ENCODE data around the gene KLK1. TPM values are rescaled to one million over a fixed set of nuclear protein-coding genes. Genes with fewer than 3 reads are reported as not detected.
A peak's percentile ranks its signal among the peaks of the same experiment; 100 is the strongest.

Gene KLK1
- polyA plus RNA-seq, 3 donors: 0.66 to 0.72 TPM; not detected in 1

DNA sequence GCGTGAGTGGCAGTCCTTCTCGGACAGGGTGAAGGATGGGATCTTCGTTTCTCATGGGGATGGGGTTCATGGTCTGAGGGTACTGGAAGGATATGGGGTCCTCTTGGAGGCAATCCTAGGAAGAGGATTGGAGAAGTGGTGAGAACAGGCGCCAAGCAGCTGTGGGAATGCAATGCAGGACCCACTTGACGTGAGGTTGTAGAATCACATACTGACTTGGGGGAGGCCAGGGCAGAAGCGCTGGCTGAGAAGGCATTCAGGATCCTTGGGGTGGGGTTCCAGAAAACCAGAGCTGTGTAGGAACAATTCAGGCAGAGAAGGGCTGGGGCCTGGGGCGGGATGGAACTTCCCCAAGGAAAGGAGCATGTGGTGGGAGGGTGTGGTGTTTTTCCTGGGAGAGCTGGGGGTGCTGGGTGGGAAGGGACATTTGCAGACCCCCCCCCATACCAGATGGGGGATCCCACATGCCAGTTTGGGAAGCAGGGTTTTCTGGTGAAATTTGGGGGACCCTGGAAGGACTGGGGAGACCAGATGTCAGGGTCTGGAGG is 852 bp downstream of the KLK1 start:
- H3K27ac Mint-ChIP-seq: peak overlapping the region in 1 of 7 donors; percentile 10
- DNase-seq: no peak

DNA sequence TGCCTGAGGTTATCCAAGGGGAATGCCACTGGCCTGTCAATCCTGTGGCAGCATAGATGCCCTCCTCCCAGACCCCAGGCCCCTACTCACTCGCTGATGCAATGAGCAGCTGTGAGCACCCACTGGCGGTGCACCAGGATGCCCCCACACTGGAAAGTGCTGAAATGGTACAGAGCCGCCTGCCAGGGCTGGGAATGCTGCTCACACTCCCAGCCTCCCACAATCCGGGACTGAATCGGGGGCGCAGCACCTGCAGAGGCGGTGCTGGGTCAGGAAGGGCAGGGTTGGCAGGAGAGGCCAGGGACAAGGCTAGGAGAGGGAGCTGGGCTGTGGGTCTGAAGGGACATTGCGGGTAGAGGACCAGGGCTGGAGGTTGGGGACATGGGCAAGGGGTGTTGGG is 2.0 kb downstream of the KLK1 start:
- no peak overlapping the region for H3K9ac ChIP-seq (ENCODE audit: insufficient read depth, low read length, poor library complexity, severe bottlenecking)
- H3K27me3 ChIP-seq (ENCODE audit: control insufficient read depth in 2 of 2, insufficient read depth in 2 of 2, low read length in 2 of 2): peaks cover 0 to 45% of the 10 kb centered on the region in 2 donors
- no peaks in the 10 kb centered on the region for H3K36me3 ChIP-seq (replicated peaks in 1 of 2; ENCODE audit: control insufficient read depth in 1 of 2, insufficient read depth in 2 of 2, low read length in 2 of 2)
- H2AFZ ChIP-seq (ENCODE audit: insufficient read depth, low read depth, low read length, poor library complexity, severe bottlenecking): no peak overlapping the region
- no peak overlapping the region for H3K4me2 ChIP-seq (replicated peaks; ENCODE audit: extremely low read depth, low read length, poor library complexity, severe bottlenecking)
- no peaks in the 10 kb centered on the region for H3K79me2 ChIP-seq (ENCODE audit: insufficient read depth, low read length)
- no peak overlapping the region for H3K27ac Mint-ChIP-seq
- peaks cover 64 to 70% (median 67%) of the 10 kb centered on the region in 3 donors for H3K27me3 Mint-ChIP-seq (ENCODE audit: low read depth in 3 of 3)
- peaks cover 0 to 3% of the 10 kb centered on the region in 2 donors for H3K36me3 Mint-ChIP-seq
- intact Hi-C loops (cut with micrococcal nuclease): no loop called here
- WGBS (ENCODE audit: insufficient coverage): 69% methylated on average over 8 of the region's 8 CpGs
- TF ChIP-seq, protein P1, sequence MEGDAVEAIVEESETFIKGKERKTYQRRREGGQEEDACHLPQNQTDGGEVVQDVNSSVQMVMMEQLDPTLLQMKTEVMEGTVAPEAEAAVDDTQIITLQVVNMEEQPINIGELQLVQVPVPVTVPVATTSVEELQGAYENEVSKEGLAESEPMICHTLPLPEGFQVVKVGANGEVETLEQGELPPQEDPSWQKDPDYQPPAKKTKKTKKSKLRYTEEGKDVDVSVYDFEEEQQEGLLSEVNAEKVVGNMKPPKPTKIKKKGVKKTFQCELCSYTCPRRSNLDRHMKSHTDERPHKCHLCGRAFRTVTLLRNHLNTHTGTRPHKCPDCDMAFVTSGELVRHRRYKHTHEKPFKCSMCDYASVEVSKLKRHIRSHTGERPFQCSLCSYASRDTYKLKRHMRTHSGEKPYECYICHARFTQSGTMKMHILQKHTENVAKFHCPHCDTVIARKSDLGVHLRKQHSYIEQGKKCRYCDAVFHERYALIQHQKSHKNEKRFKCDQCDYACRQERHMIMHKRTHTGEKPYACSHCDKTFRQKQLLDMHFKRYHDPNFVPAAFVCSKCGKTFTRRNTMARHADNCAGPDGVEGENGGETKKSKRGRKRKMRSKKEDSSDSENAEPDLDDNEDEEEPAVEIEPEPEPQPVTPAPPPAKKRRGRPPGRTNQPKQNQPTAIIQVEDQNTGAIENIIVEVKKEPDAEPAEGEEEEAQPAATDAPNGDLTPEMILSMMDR (IDR thresholded peaks at IDR 0.05): no peak
- no peak overlapping the region for H3K27ac ChIP-seq (ENCODE audit: low read depth in 1 of 2, low read length in 2 of 2)
- no peaks in the 10 kb centered on the region for H4K20me1 ChIP-seq (ENCODE audit: insufficient read depth, low read length)
- no peaks in the 10 kb centered on the region for H3K9me3 ChIP-seq (replicated peaks in 1 of 2; ENCODE audit: control insufficient read depth in 1 of 2, insufficient read depth in 1 of 2, low read length in 2 of 2)
- no peak for DNase-seq
- H3K9me3 Mint-ChIP-seq: peaks cover 0 to 13% (median 5%) of the 10 kb centered on the region in 7 donors
- peaks cover 21 to 27% of the 10 kb centered on the region in 2 donors for H3K4me1 ChIP-seq (ENCODE audit: control insufficient read depth in 1 of 2, insufficient read depth in 2 of 2, low read length in 2 of 2)
- peaks cover 29% of the 10 kb centered on the region for H3K4me1 Mint-ChIP-seq
- H3K4me3 ChIP-seq (replicated peaks in 1 of 3; ENCODE audit: low read depth in 2 of 3, low read length in 3 of 3): no peak overlapping the region
- H3K4me3 Mint-ChIP-seq: no peak overlapping the region

More for the DNA sequence above, 852 bp downstream of the KLK1 start:
- H3K4me2 ChIP-seq (replicated peaks; ENCODE audit: extremely low read depth, low read length, poor library complexity, severe bottlenecking): no peak overlapping the region
- peaks cover 0 to 36% of the 10 kb centered on the region in 2 donors for H3K27me3 ChIP-seq (ENCODE audit: control insufficient read depth in 2 of 2, insufficient read depth in 2 of 2, low read length in 2 of 2)
- H3K9me3 ChIP-seq (replicated peaks in 1 of 2; ENCODE audit: control insufficient read depth in 1 of 2, insufficient read depth in 1 of 2, low read length in 2 of 2): no peaks in the 10 kb centered on the region
- H3K4me1 ChIP-seq (ENCODE audit: control insufficient read depth in 1 of 2, insufficient read depth in 2 of 2, low read length in 2 of 2): peaks cover 21 to 26% of the 10 kb centered on the region in 2 donors
- Mint-ChIP-seq H3K27me3 (ENCODE audit: low read depth in 3 of 3) (peaks cover 57 to 63% (median 62%) of the 10 kb centered on the region in 3 donors), H3K4me1 (peaks cover 29% of the 10 kb centered on the region), H3K9me3 (peaks cover 0 to 9% (median 5%) of the 10 kb centered on the region in 7 donors), H3K36me3 (peaks cover 0 to 3% of the 10 kb centered on the region in 2 donors), H3K4me3 (peak overlapping the region in 1 of 2 donors; percentile 19)
- no peak overlapping the region for H2AFZ ChIP-seq (ENCODE audit: insufficient read depth, low read depth, low read length, poor library complexity, severe bottlenecking)
- no peaks in the 10 kb centered on the region for H4K20me1 ChIP-seq (ENCODE audit: insufficient read depth, low read length)
- TF ChIP-seq, protein P1 (IDR thresholded peaks at IDR 0.05): no peak
- H3K79me2 ChIP-seq (ENCODE audit: insufficient read depth, low read length): no peaks in the 10 kb centered on the region
- H3K9ac ChIP-seq (ENCODE audit: insufficient read depth, low read length, poor library complexity, severe bottlenecking): no peak overlapping the region
- no peak overlapping the region for H3K4me3 ChIP-seq (replicated peaks in 1 of 3; ENCODE audit: low read depth in 2 of 3, low read length in 3 of 3)
- no peaks in the 10 kb centered on the region for H3K36me3 ChIP-seq (replicated peaks in 1 of 2; ENCODE audit: control insufficient read depth in 1 of 2, insufficient read depth in 2 of 2, low read length in 2 of 2)
- intact Hi-C loops (cut with micrococcal nuclease): no loop called here
- 78% methylated on average over 6 of the region's 7 CpGs for WGBS (ENCODE audit: insufficient coverage)
- no peak overlapping the region for H3K27ac ChIP-seq (ENCODE audit: low read depth in 1 of 2, low read length in 2 of 2)
